SK-N-SH treated with all-trans-retinoic acid at 6 μM for 48 hours (cell line): ENCODE results near the gene POFUT1.

ENCODE experiments used
- ATAC-seq: fragments of 200-7000 bp; cut with Tn5 transposase; 3 replicates; pipeline ENCODE4 v1.9.1; 2020; ENCODE audit warnings: mild to moderate bottlenecking, moderate library complexity
- ARNTL ChIP-seq: fragments of 450-650 bp; formaldehyde crosslinking; IDR thresholded peaks from 2 replicates; pipeline ENCODE4 v1.5.0; 2020; ENCODE audit warnings: low read depth, mild to moderate bottlenecking, moderate library complexity, borderline replicate concordance
- BACH2 ChIP-seq: fragments of 250-450 bp; sonication (Bioruptor Pico); IDR thresholded peaks from 2 replicates; pipeline ENCODE4 v1.9.0; 2021; ENCODE audit warnings: mild to moderate bottlenecking, borderline replicate concordance
- CREB5 ChIP-seq: fragments of 250-450 bp; sonication (Bioruptor Pico); IDR thresholded peaks from 2 replicates; pipeline ENCODE4 v1.5.1; 2020; ENCODE audit warnings: low read depth, mild to moderate bottlenecking, moderate library complexity
- CSDC2 ChIP-seq: fragments of 250-450 bp; sonication (Bioruptor Pico); IDR thresholded peaks from 2 replicates; pipeline ENCODE4 v1.5.0; 2020; ENCODE audit warnings: mild to moderate bottlenecking, moderate library complexity
- CSRNP3 ChIP-seq: fragments of 250-450 bp; sonication (Bioruptor Pico); IDR thresholded peaks from 2 replicates; pipeline ENCODE4 v1.5.1; 2021; ENCODE audit warnings: mild to moderate bottlenecking, moderate library complexity
- ESRRG ChIP-seq: fragments of 250-450 bp; sonication (Bioruptor Pico); IDR thresholded peaks from 2 replicates; pipeline ENCODE4 v1.6.1; 2021; ENCODE audit warnings: mild to moderate bottlenecking
- GLIS3 ChIP-seq: fragments of 250-450 bp; sonication (Bioruptor Pico); IDR thresholded peaks from 2 replicates; pipeline ENCODE4 v1.5.0; 2020; ENCODE audit warnings: mild to moderate bottlenecking, moderate library complexity
- ISL1 ChIP-seq: fragments of 250-450 bp; sonication (Bioruptor Pico); IDR thresholded peaks from 2 replicates; pipeline ENCODE4 v2.1.2; 2022; ENCODE audit warnings: mild to moderate bottlenecking, moderate library complexity
- OSR1 ChIP-seq: fragments of 250-450 bp; sonication (Bioruptor Pico); IDR thresholded peaks from 2 replicates; pipeline ENCODE4 v1.8.0; 2022; ENCODE audit warnings: moderate library complexity, mild to moderate bottlenecking, inconsistent platforms
- PATZ1 ChIP-seq: fragments of 250-450 bp; sonication (Bioruptor Pico); IDR thresholded peaks from 2 replicates; pipeline ENCODE4 v1.8.0; 2020; ENCODE audit warnings: mild to moderate bottlenecking, moderate library complexity, borderline replicate concordance
- POU6F1 ChIP-seq: fragments of 250-450 bp; sonication (Bioruptor Pico); IDR thresholded peaks from 2 replicates; pipeline ENCODE4 v1.8.0; 2021; ENCODE audit warnings: low read depth, mild to moderate bottlenecking, moderate library complexity, borderline replicate concordance
- PPARA ChIP-seq: fragments of 250-450 bp; sonication (Bioruptor Pico); IDR thresholded peaks from 2 replicates; pipeline ENCODE4 v1.5.0; 2020; ENCODE audit warnings: mild to moderate bottlenecking, borderline replicate concordance
- RARB ChIP-seq: fragments of 250-450 bp; sonication (Bioruptor Pico); IDR thresholded peaks from 2 replicates; pipeline ENCODE4 v1.8.0; 2021; ENCODE audit warnings: mild to moderate bottlenecking, moderate library complexity
- SNAI2 ChIP-seq: fragments of 250-450 bp; sonication (Bioruptor Pico); IDR thresholded peaks from 2 replicates; pipeline ENCODE4 v1.5.0; 2020; ENCODE audit warnings: mild to moderate bottlenecking, moderate library complexity
- TCF4 ChIP-seq: fragments of 250-450 bp; sonication (Bioruptor Pico); IDR thresholded peaks from 2 replicates; pipeline ENCODE4 v1.8.0; 2021; ENCODE audit warnings: mild to moderate bottlenecking, moderate library complexity, borderline replicate concordance
- TOX ChIP-seq: fragments of 250-450 bp; sonication (Bioruptor Pico); IDR thresholded peaks from 2 replicates; pipeline ENCODE4 v1.8.0; 2021; ENCODE audit warnings: mild to moderate bottlenecking, moderate library complexity, borderline replicate concordance
- TSHZ2 ChIP-seq: fragments of 250-450 bp; sonication (Bioruptor Pico); IDR thresholded peaks from 2 replicates; pipeline ENCODE4 v1.5.0; 2020; ENCODE audit warnings: mild to moderate bottlenecking, moderate library complexity
- ZC3H10 ChIP-seq: fragments of 250-450 bp; sonication (Bioruptor Pico); IDR thresholded peaks from 2 replicates; pipeline ENCODE4 v1.5.1; 2021; ENCODE audit warnings: mild to moderate bottlenecking, moderate library complexity
- ZFP3 ChIP-seq: fragments of 250-450 bp; sonication (Bioruptor Pico); IDR thresholded peaks from 2 replicates; pipeline ENCODE4 v1.5.0; 2020; ENCODE audit warnings: mild to moderate bottlenecking, moderate library complexity
- ZFP30 ChIP-seq: fragments of 450-650 bp; formaldehyde crosslinking; IDR thresholded peaks from 2 replicates; pipeline ENCODE4 v1.5.0; 2022; ENCODE audit warnings: mild to moderate bottlenecking, moderate library complexity
- ZNF565 ChIP-seq: fragments of 450-650 bp; formaldehyde crosslinking; conservative IDR thresholded peaks from 2 replicates; pipeline ENCODE4 v1.5.0; 2020; ENCODE audit warnings: low read depth, mild to moderate bottlenecking, moderate library complexity
- ZNF8 ChIP-seq: fragments of 450-650 bp; formaldehyde crosslinking; IDR thresholded peaks from 2 replicates; pipeline ENCODE4 v1.5.0; 2020; ENCODE audit warnings: mild to moderate bottlenecking, moderate library complexity

Gene POFUT1

GRCh38 chr20:32206760-32207625 lies 687 bp upstream of the POFUT1 start:
- TF ChIP-seq CSRNP3 (CRISPR knock-in tag) (no peak), GLIS3 (CRISPR knock-in tag) (no peak), ZNF565 (no peak), ZNF8 (CRISPR knock-in tag) (no peak), BACH2 (CRISPR knock-in tag) (no peak), ZFP3 (CRISPR knock-in tag) (no peak), CREB5 (CRISPR knock-in tag) (no peak), POU6F1 (CRISPR knock-in tag) (no peak), TOX (CRISPR knock-in tag) (no peak), PPARA (no peak), CSDC2 (no peak), ISL1 (CRISPR knock-in tag) (no peak), ARNTL (CRISPR knock-in tag) (no peak), TSHZ2 (CRISPR knock-in tag) (no peak), SNAI2 (CRISPR knock-in tag) (no peak), PATZ1 (no peak), ESRRG (CRISPR knock-in tag) (no peak)

GRCh38 chr20:32208499-32209154 lies 947 bp downstream of the POFUT1 start:
- no peak for ATAC-seq
- TF ChIP-seq TOX (CRISPR knock-in tag) (no peak), ZFP3 (CRISPR knock-in tag) (no peak), ZNF8 (CRISPR knock-in tag) (no peak), PPARA (no peak), SNAI2 (CRISPR knock-in tag) (no peak), ISL1 (CRISPR knock-in tag) (no peak), ZFP30 (CRISPR knock-in tag) (no peak), ARNTL (CRISPR knock-in tag) (no peak), CSRNP3 (CRISPR knock-in tag) (no peak), POU6F1 (CRISPR knock-in tag) (no peak), RARB (CRISPR knock-in tag) (no peak), CSDC2 (no peak), BACH2 (CRISPR knock-in tag) (no peak), GLIS3 (CRISPR knock-in tag) (no peak), ZC3H10 (CRISPR knock-in tag) (no peak), OSR1 (CRISPR knock-in tag) (no peak), TCF4 (CRISPR knock-in tag) (no peak), ZNF565 (no peak)
- TF ChIP-seq, all 23 proteins: peak for 0

More at GRCh38 chr20:32206760-32207625, 687 bp upstream of the POFUT1 start:
- no peak for ATAC-seq
